Activated CD4-positive, alpha-beta T cell treated with anti-CD3 and anti-CD28 coated beads, Interleukin-10, Interleukin-2, amounts not matched to agents 100 ng/mL and 50 ng/mL, durations not matched to agents 16 hours and 8 hours (primary cell): ENCODE data around the gene DTX2.
"Not testable (repeated sequence)": the region's sequence is repeated elsewhere in the genome, so short reads cannot be mapped to it uniquely, and the experiment has no call there.

Source experiments
- DNase-seq: peaks from one replicate; pipeline ENCODE4 v3.0.0-alpha.2; 2020

DTX2 gene

GRCh38 chr7:76497918-76498582 is 36.5 kb downstream of the DTX2 start:
- DNase-seq: not testable (repeated sequence)

- DNase-seq: not testable (repeated sequence)
These were observed 37.2 kb downstream of the DTX2 start for GRCh38 chr7:76498583-76499200.

- DNase-seq: not testable (repeated sequence)
These were observed 37.9 kb downstream of the DTX2 start for GRCh38 chr7:76499201-76499923.

GRCh38 chr7:76499924-76500241 is 38.4 kb downstream of the DTX2 start:
- not testable (repeated sequence) for DNase-seq

- DNase-seq: not testable (repeated sequence)
These were observed 40.7 kb downstream of the DTX2 start for GRCh38 chr7:76502224-76502623.

GRCh38 chr7:76502836-76503235 is 41.3 kb downstream of the DTX2 start:
- DNase-seq: not testable (repeated sequence)

GRCh38 chr7:76503244-76503643 is 41.7 kb downstream of the DTX2 start:
- DNase-seq: not testable (repeated sequence)

- not testable (repeated sequence) for DNase-seq
These were observed 43.0 kb downstream of the DTX2 start for GRCh38 chr7:76504351-76505167.

GRCh38 chr7:76505168-76506080 is 43.9 kb downstream of the DTX2 start:
- no peak for DNase-seq

- no peak for DNase-seq
These were observed 44.6 kb downstream of the DTX2 start for GRCh38 chr7:76506081-76506440.

GRCh38 chr7:76506643-76507042 is 45.1 kb downstream of the DTX2 start:
- not testable (repeated sequence) for DNase-seq

GRCh38 chr7:76507723-76508406 is 46.4 kb downstream of the DTX2 start:
- DNase-seq: no peak

GRCh38 chr7:76509931-76510877 is 48.7 kb downstream of the DTX2 start, which contains the start of gene UPK3B:
UPK3B (plus strand) TSS chr7:76510552; CDS start chr7:76510653, 101 bp downstream.
- no peak for DNase-seq

- not testable (repeated sequence) for DNase-seq
These were observed 49.8 kb downstream of the DTX2 start for GRCh38 chr7:76511200-76511910.

- not testable (repeated sequence) for DNase-seq
These were observed 50.7 kb downstream of the DTX2 start for GRCh38 chr7:76511911-76512885.

GRCh38 chr7:76512941-76513816 is 51.7 kb downstream of the DTX2 start:
- DNase-seq: no peak
